B cell (primary cell): ENCODE results near the gene B9D1. TPM values are rescaled to one million over a fixed set of nuclear protein-coding genes. Genes with fewer than 3 reads are reported as not detected.

Source experiments
- ATAC-seq: fragments of 200-7000 bp; cut with Tn5 transposase; one replicate; pipeline ENCODE4 v1.10.0; 2021; ENCODE audit warnings: low read depth, mild to moderate bottlenecking, moderate number of reproducible peaks, moderate library complexity
- CTCF ChIA-PET: fragments of 350-600 bp; sonication (Branson Sonifier 250); formaldehyde crosslinking; loops from one replicate; lab custom pipeline; 2021; ENCODE audit warnings: antibody characterized with exemption, inconsistent platforms; lab: Charles Lee
- POLR2A ChIA-PET: fragments of 350-600 bp; sonication (Branson Sonifier 250); formaldehyde crosslinking; loops from one replicate; lab custom pipeline; 2021; ENCODE audit warnings: antibody characterized with exemption; lab: Charles Lee
- DNase-seq: peaks from one replicate; pipeline ENCODE4 v3.0.0; 2013
- H2AFZ ChIP-seq: 2 replicates; pipeline ENCODE4 v1.6.1; 2012; ENCODE audit warnings: mild to moderate bottlenecking, low read depth, low read length; ENCODE audit not compliant: insufficient read depth, poor library complexity, severe bottlenecking
- H3K27ac ChIP-seq, 2 donors: 1 replicate in 1 of 2; 2 replicates in 1 of 2; pipeline ENCODE4 v1.5.1; 2012 to 2013; ENCODE audit warnings: low read length in 2 of 2, mild to moderate bottlenecking in 2 of 2, moderate library complexity in 1 of 2
- H3K27me3 ChIP-seq, 4 experiments: fragments of 200-600 bp in 1 of 4; sonication (generic) in 1 of 4; replicated peaks in 1 of 4; 1 replicate in 2 of 4; 2 replicates in 2 of 4; pipeline versions ENCODE4 v1.6.1 to v1.7.0; 2013 to 2016; ENCODE audit warnings: low read length in 3 of 4, mild to moderate bottlenecking in 2 of 4, mixed read lengths in 1 of 4, moderate library complexity in 1 of 4; ENCODE audit not compliant: insufficient read depth in 4 of 4, control insufficient read depth in 3 of 4; ENCODE audit errors: control extremely low read depth in 1 of 4
- H3K36me3 ChIP-seq, 2 experiments: replicated peaks in 1 of 2; 1 replicate in 1 of 2; 2 replicates in 1 of 2; pipeline versions ENCODE4 v1.6.1 to v1.7.1; 2013; ENCODE audit warnings: low read length in 1 of 2; ENCODE audit not compliant: insufficient read depth in 2 of 2, control insufficient read depth in 1 of 2; ENCODE audit errors: control extremely low read depth in 1 of 2, extremely low read depth in 1 of 2
- H3K4me1 ChIP-seq, 2 donors: fragments of 200-600 bp in 1 of 2; sonication (generic) in 1 of 2; 1 replicate in 1 of 2; 2 replicates in 1 of 2; pipeline versions ENCODE4 v1.5.1 to v1.6.1; 2013 to 2017; ENCODE audit warnings: low read length in 2 of 2; ENCODE audit not compliant: control insufficient read depth in 2 of 2, insufficient read depth in 2 of 2
- H3K4me2 ChIP-seq: replicated peaks from 2 replicates; pipeline ENCODE3; 2012; ENCODE audit warnings: mild to moderate bottlenecking, low read depth, low read length; ENCODE audit not compliant: poor library complexity, severe bottlenecking
- H3K4me3 ChIP-seq, 5 experiments: fragments of 200-600 bp in 1 of 5; sonication (generic) in 1 of 5; 1 replicate in 3 of 5; 2 replicates in 2 of 5; pipeline versions ENCODE4 v1.5.1 to v1.7.0; 2011 to 2016; ENCODE audit warnings: low read length in 4 of 5, mild to moderate bottlenecking in 4 of 5, low read depth in 2 of 5, control low read depth in 1 of 5, moderate library complexity in 1 of 5; ENCODE audit not compliant: insufficient read depth in 1 of 5; ENCODE audit errors: control extremely low read depth in 1 of 5, extremely low read depth in 1 of 5
- H3K79me2 ChIP-seq: fragments of 200-600 bp; sonication (generic); one replicate; pipeline ENCODE4 v1.6.0; 2016; ENCODE audit warnings: low read length; ENCODE audit not compliant: control insufficient read depth, insufficient read depth
- H3K9ac ChIP-seq: fragments of 200-600 bp; sonication (generic); 2 replicates; pipeline ENCODE4 v1.6.1; 2017; ENCODE audit warnings: mild to moderate bottlenecking, low read length, moderate library complexity
- H3K9me3 ChIP-seq, 3 donors: one replicate each; pipeline versions ENCODE4 v1.6.1 to v1.7.1; 2013; ENCODE audit warnings: low read length in 2 of 3; ENCODE audit not compliant: control insufficient read depth in 2 of 3, insufficient read depth in 1 of 3; ENCODE audit errors: control extremely low read depth in 1 of 3
- H4K20me1 ChIP-seq: 2 replicates; pipeline ENCODE4 v1.6.0; 2012; ENCODE audit warnings: mild to moderate bottlenecking, low read length; ENCODE audit not compliant: insufficient read depth, control insufficient read depth, poor library complexity, severe bottlenecking
- H3K27ac Mint-ChIP-seq: one replicate; pipeline ENCODE4 v1.8.0; 2021; ENCODE audit warnings: mixed read lengths
- H3K27me3 Mint-ChIP-seq: one replicate; pipeline ENCODE4 v1.8.0; 2021; ENCODE audit warnings: mixed read lengths
- H3K4me1 Mint-ChIP-seq: one replicate; pipeline ENCODE4 v1.8.0; 2021; ENCODE audit warnings: mixed read lengths
- H3K4me3 Mint-ChIP-seq: one replicate; pipeline ENCODE4 v1.8.0; 2021; ENCODE audit warnings: mixed read lengths
- H3K9me3 Mint-ChIP-seq: one replicate; pipeline ENCODE4 v1.8.0; 2022; ENCODE audit warnings: mixed read lengths; ENCODE audit not compliant: insufficient read depth
- EZH2 ChIP-seq: IDR thresholded peaks from 2 replicates; pipeline ENCODE4 v1.6.1; 2012; ENCODE audit warnings: borderline replicate concordance, low read depth, mild to moderate bottlenecking, moderate library complexity, low read length; ENCODE audit not compliant: insufficient read depth, poor library complexity, severe bottlenecking
- WGBS: methylation state at CpG from one replicate; pipeline ENCODE4 v1.1.5; 2013; ENCODE audit warnings: missing lambda C conversion rate; ENCODE audit not compliant: insufficient coverage; 5-methylcytosine and 5-hydroxymethylcytosine counted together
- intact Hi-C: fragments of 100-400 bp; cut with micrococcal nuclease; formaldehyde crosslinking; loops from one replicate; pipeline ENCODE4 v1.10.0; 2022
- polyA plus RNA-seq: library from polyadenylated mRNA; depleted of rRNA; stranded (reverse); fragments of >200 nt; gene quantifications from 2 replicates; pipeline ENCODE4 v1.2.3, GENCODE V29; 2012
- total RNA-seq, 2 donors: library from RNA; stranded (reverse); fragments of 120-200 nt in 1 of 2; gene quantifications; 1 replicate in 1 of 2; 2 replicates in 1 of 2; pipeline versions ENCODE4 v1.2.3 to v1.2.4, GENCODE V29; 2013 to 2022
- TF ChIP-seq, protein P1 (sequence below): fragments of 200-600 bp; IDR thresholded peaks from one replicate; pipeline ENCODE4 v1.8.0; 2022; ENCODE audit warnings: antibody characterized with exemption, mild to moderate bottlenecking

B9D1 gene
- total and polyA plus RNA-seq, 2 donors (not counting 1 experiment from before 2014, with no cell fraction given) = 2.5 to 6.9 TPM

DNA sequence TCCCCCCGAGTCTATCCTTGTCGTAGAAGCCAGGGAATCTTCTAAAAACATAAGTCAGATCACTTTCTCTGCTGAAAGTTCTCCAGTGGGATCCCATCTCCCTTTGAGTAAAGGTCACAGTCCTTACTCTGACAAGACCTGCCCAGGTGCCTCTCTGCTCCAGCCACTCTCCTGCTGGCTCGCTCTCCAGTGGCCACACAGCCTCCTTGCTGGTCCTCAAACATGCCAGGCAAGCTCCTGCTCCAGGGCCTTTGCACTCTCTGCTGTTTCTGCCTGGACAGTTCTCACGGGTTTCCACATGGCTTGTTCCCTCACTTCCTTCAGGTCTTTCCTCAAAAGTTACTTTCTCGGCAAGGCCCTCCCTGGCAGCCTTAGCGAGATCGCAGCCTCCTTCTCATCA lies 3.4 kb downstream of the B9D1 start:
- H3K4me1 Mint-ChIP-seq = peaks cover 14% of the 10 kb centered on the region
- no peaks in the 10 kb centered on the region for H3K9me3 Mint-ChIP-seq
- Histone ChIP-seq H3K4me3 (no peak overlapping the region), H4K20me1 (no peaks in the 10 kb centered on the region), H3K4me2 (no peak overlapping the region), H3K36me3 (no peaks in the 10 kb centered on the region), H3K9ac (no peak overlapping the region), H3K79me2 (no peaks in the 10 kb centered on the region), H3K27me3 (peaks cover 0 to 8% (median 0%) of the 10 kb centered on the region in 4 experiments), H3K4me1 (peaks cover 7 to 15% of the 10 kb centered on the region in 2 donors), H2AFZ (no peak overlapping the region), H3K9me3 (no peaks in the 10 kb centered on the region), H3K27ac (no peak overlapping the region)
- POLR2A ChIA-PET = interaction anchor here (0.6 kb wide), 1 partner anchor 982 kb away, joined by 3 read pairs; no protein-coding TSS in a partner anchor
- DNase-seq (no peak), ATAC-seq (no peak)
- 95% methylated on average over 7 of the region's 7 CpGs for WGBS
- no peak overlapping the region for H3K27ac Mint-ChIP-seq
- intact Hi-C loops = no loop called here
- CTCF ChIA-PET = interaction anchor here (1.0 to 1.7 kb wide), 2 partner anchors 11 to 89 kb away, joined by 3 read pairs; no protein-coding TSS in a partner anchor
- peaks cover 17% of the 10 kb centered on the region for H3K27me3 Mint-ChIP-seq
- TF ChIP-seq, protein P1, sequence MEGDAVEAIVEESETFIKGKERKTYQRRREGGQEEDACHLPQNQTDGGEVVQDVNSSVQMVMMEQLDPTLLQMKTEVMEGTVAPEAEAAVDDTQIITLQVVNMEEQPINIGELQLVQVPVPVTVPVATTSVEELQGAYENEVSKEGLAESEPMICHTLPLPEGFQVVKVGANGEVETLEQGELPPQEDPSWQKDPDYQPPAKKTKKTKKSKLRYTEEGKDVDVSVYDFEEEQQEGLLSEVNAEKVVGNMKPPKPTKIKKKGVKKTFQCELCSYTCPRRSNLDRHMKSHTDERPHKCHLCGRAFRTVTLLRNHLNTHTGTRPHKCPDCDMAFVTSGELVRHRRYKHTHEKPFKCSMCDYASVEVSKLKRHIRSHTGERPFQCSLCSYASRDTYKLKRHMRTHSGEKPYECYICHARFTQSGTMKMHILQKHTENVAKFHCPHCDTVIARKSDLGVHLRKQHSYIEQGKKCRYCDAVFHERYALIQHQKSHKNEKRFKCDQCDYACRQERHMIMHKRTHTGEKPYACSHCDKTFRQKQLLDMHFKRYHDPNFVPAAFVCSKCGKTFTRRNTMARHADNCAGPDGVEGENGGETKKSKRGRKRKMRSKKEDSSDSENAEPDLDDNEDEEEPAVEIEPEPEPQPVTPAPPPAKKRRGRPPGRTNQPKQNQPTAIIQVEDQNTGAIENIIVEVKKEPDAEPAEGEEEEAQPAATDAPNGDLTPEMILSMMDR = no peak
- TF ChIP-seq EZH2 = no peak
- H3K4me3 Mint-ChIP-seq = no peak overlapping the region

DNA sequence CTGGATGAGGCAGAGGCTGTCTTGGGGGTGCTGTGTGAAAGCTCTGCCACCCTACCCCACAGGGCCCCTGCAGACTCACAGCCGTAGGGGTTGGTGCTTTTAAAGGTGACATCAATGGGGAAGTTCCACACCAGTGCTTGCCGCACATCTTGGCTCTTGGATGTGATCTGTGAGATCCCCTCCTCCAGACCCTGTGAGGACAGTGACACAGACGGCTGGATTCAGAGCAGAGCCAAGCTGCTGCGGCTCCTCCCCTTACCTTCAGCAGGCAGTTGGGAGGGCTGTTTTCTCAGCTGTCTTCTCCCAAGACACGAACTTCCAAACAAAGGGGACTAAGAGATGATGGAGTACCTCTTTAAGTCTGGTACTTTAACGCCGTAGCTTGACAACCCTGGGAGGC lies 4.8 kb downstream of the B9D1 start:
- Histone ChIP-seq H3K79me2 (no peaks in the 10 kb centered on the region), H3K9me3 (no peaks in the 10 kb centered on the region), H3K4me3 (no peak overlapping the region), H3K4me2 (no peak overlapping the region), H3K27me3 (peaks cover 0 to 8% (median 0%) of the 10 kb centered on the region in 4 experiments), H3K9ac (no peak overlapping the region), H3K4me1 (peaks cover 7 to 11% of the 10 kb centered on the region in 2 donors), H3K27ac (no peak overlapping the region), H4K20me1 (no peaks in the 10 kb centered on the region), H3K36me3 (no peaks in the 10 kb centered on the region), H2AFZ (no peak overlapping the region)
- Mint-ChIP-seq H3K27ac (no peak overlapping the region), H3K4me1 (peaks cover 12% of the 10 kb centered on the region), H3K27me3 (peaks cover 17% of the 10 kb centered on the region), H3K9me3 (no peaks in the 10 kb centered on the region), H3K4me3 (no peak overlapping the region)
- intact Hi-C loops = no loop called here
- ATAC-seq (no peak), DNase-seq (no peak)
- CTCF ChIA-PET = interaction anchor here (1.0 kb wide), 1 partner anchor 89 kb away, joined by 3 read pairs; no protein-coding TSS in a partner anchor
- POLR2A ChIA-PET = no interaction called here
- TF ChIP-seq EZH2 = no peak
- TF ChIP-seq, protein P1 = no peak
- 93% methylated on average over 7 of the region's 7 CpGs for WGBS
